GM23338 (cell line): ENCODE results near the gene VAMP8. TPM values are rescaled to one million over a fixed set of nuclear protein-coding genes. Genes with fewer than 3 reads are reported as not detected.
"Not testable (repeated sequence)": the region's sequence is repeated elsewhere in the genome, so short reads cannot be mapped to it uniquely, and the experiment has no call there.

Source experiments
- ATAC-seq: fragments of 200-7000 bp; cut with Tn5 transposase; 3 replicates; pipeline ENCODE4 v1.9.1; 2020
- DNase-seq: peaks from one replicate; pipeline ENCODE4 v3.0.0-alpha.2; 2015; ENCODE audit warnings: low spot score
- H2AFZ ChIP-seq: fragments of 200-600 bp; sonication (generic); 2 replicates; pipeline ENCODE4 v1.8.0; 2016; ENCODE audit warnings: antibody characterized with exemption, mild to moderate bottlenecking, moderate library complexity
- H3F3A ChIP-seq: fragments of 200-600 bp; sonication (generic); replicated peaks from 2 replicates; pipeline ENCODE4 v1.8.0; 2017; ENCODE audit warnings: antibody characterized with exemption, mixed run types, low read depth
- H3K27ac ChIP-seq: fragments of 200-600 bp; sonication (generic); 2 replicates; pipeline ENCODE4 v1.6.1; 2016; ENCODE audit warnings: low read depth
- H3K27me3 ChIP-seq: fragments of 200-600 bp; sonication (generic); 2 replicates; pipeline ENCODE4 v1.8.0; 2016; ENCODE audit warnings: mild to moderate bottlenecking, mixed run types, moderate library complexity; ENCODE audit not compliant: insufficient read depth
- H3K36me3 ChIP-seq: fragments of 200-600 bp; sonication (generic); 2 replicates; pipeline ENCODE4 v1.8.0; 2016; ENCODE audit warnings: mild to moderate bottlenecking; ENCODE audit not compliant: insufficient read depth
- H3K4me1 ChIP-seq: fragments of 200-600 bp; sonication (generic); 2 replicates; pipeline ENCODE4 v1.8.0; 2016; ENCODE audit warnings: mild to moderate bottlenecking, moderate library complexity; ENCODE audit not compliant: insufficient read depth
- H3K4me2 ChIP-seq: fragments of 200-600 bp; sonication (generic); 2 replicates; pipeline ENCODE4 v1.7.1; 2017; ENCODE audit warnings: mixed run types
- H3K4me3 ChIP-seq: fragments of 200-600 bp; sonication (generic); 2 replicates; pipeline ENCODE4 v1.6.1; 2016; ENCODE audit warnings: mixed run types
- H3K79me2 ChIP-seq: fragments of 200-600 bp; sonication (generic); replicated peaks from 2 replicates; pipeline ENCODE4 v1.8.0; 2017; ENCODE audit warnings: mild to moderate bottlenecking; ENCODE audit not compliant: insufficient read depth
- H3K9me2 ChIP-seq: fragments of 200-600 bp; sonication (generic); 2 replicates; pipeline ENCODE4 v1.8.0; 2017; ENCODE audit not compliant: insufficient read depth
- H4K20me1 ChIP-seq: fragments of 200-600 bp; sonication (generic); replicated peaks from 2 replicates; pipeline ENCODE4 v1.8.0; 2017; ENCODE audit warnings: mild to moderate bottlenecking; ENCODE audit not compliant: insufficient read depth
- H3K27ac Mint-ChIP-seq: 2 replicates; pipeline ENCODE4 v1.8.0; 2020; ENCODE audit warnings: inconsistent platforms, mild to moderate bottlenecking, moderate library complexity, mixed read lengths
- H3K27me3 Mint-ChIP-seq: 3 replicates; pipeline ENCODE4 v1.8.0; 2022; ENCODE audit warnings: low read depth, mild to moderate bottlenecking, moderate library complexity, mixed read lengths, inconsistent platforms; ENCODE audit not compliant: insufficient read depth, poor library complexity
- H3K36me3 Mint-ChIP-seq: 3 replicates; pipeline ENCODE4 v1.8.0; 2021; ENCODE audit warnings: low read depth, mild to moderate bottlenecking, inconsistent platforms, moderate library complexity, mixed read lengths
- H3K4me1 Mint-ChIP-seq: 3 replicates; pipeline ENCODE4 v1.8.0; 2020; ENCODE audit warnings: mild to moderate bottlenecking, inconsistent platforms, mixed read lengths
- H3K4me3 Mint-ChIP-seq: 3 replicates; pipeline ENCODE4 v1.8.0; 2021; ENCODE audit warnings: moderate library complexity, mild to moderate bottlenecking, inconsistent platforms, mixed read lengths
- H3K9me3 Mint-ChIP-seq: 3 replicates; pipeline ENCODE4 v1.8.0; 2020; ENCODE audit warnings: moderate library complexity, mild to moderate bottlenecking, inconsistent platforms, mixed read lengths
- CREB1 ChIP-seq: fragments of 250-450 bp; sonication (Bioruptor Pico); IDR thresholded peaks from 2 replicates; pipeline ENCODE4 v1.5.0; 2020; ENCODE audit warnings: low read depth, mild to moderate bottlenecking, moderate library complexity
- EZH2 ChIP-seq: fragments of 200-600 bp; sonication (generic); IDR thresholded peaks from one replicate; pipeline ENCODE4 v1.8.0; 2017; ENCODE audit warnings: antibody characterized with exemption, mild to moderate bottlenecking, low read depth; ENCODE audit not compliant: unreplicated experiment
- JUNB ChIP-seq: IDR thresholded peaks from one replicate; pipeline ENCODE4 v1.6.1; 2016; ENCODE audit warnings: antibody characterized with exemption; ENCODE audit not compliant: unreplicated experiment
- POLR2AphosphoS5 ChIP-seq: IDR thresholded peaks from 2 replicates; pipeline ENCODE4 v1.6.1; 2016; ENCODE audit warnings: antibody characterized with exemption, low read depth
- STAT1 ChIP-seq: IDR thresholded peaks from one replicate; pipeline ENCODE4 v1.6.1; 2016; ENCODE audit warnings: antibody characterized with exemption; ENCODE audit not compliant: unreplicated experiment
- ZNF114 ChIP-seq: fragments of 250-450 bp; sonication (Bioruptor Pico); IDR thresholded peaks from 2 replicates; pipeline ENCODE4 v1.5.0; 2020; ENCODE audit warnings: mild to moderate bottlenecking, moderate library complexity
- polyA plus RNA-seq: library from polyadenylated mRNA; unstranded; fragments of >200 nt; fragmentation: Nextera tagmentation; extraction: Ambion mirVana; gene quantifications from 2 replicates; pipeline ENCODE4 v1.2.1, GENCODE V29; 2016
- total RNA-seq: library from RNA; depleted of rRNA; stranded (reverse); fragments of >200 nt; shearing (Covaris generic); gene quantifications from 2 replicates; pipeline ENCODE4 v1.2.3, GENCODE V29; 2014
- TF ChIP-seq, protein P1 (sequence below): IDR thresholded peaks from one replicate; pipeline ENCODE4 v1.6.1; 2018; ENCODE audit warnings: antibody characterized with exemption; ENCODE audit not compliant: unreplicated experiment

The VAMP8 gene
- total and polyA plus RNA-seq, 2 experiments from 2014 or later = 16.3 to 71.7 TPM

DNA sequence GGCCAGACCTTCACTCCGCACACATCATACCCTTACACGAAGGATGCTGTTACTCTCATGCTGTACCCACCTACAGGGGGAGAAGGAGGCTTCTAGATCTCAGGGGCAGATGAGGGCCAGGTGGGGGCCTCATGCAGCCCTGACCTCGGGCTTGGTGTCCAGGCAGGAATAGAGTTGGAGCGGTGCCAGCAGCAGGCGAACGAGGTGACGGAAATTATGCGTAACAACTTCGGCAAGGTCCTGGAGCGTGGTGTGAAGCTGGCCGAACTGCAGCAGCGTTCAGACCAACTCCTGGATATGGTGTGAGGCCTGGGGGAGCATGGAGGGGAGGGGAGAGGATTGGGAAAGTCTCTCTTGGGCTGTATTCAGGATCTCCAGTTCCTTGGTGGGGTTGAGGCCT is 14.2 kb downstream of the VAMP8 start (continued):
- TF ChIP-seq POLR2AphosphoS5 (no peak), CREB1 (CRISPR knock-in tag) (no peak), JUNB (no peak), STAT1 (no peak), ZNF114 (no peak)
- TF ChIP-seq, protein P1, sequence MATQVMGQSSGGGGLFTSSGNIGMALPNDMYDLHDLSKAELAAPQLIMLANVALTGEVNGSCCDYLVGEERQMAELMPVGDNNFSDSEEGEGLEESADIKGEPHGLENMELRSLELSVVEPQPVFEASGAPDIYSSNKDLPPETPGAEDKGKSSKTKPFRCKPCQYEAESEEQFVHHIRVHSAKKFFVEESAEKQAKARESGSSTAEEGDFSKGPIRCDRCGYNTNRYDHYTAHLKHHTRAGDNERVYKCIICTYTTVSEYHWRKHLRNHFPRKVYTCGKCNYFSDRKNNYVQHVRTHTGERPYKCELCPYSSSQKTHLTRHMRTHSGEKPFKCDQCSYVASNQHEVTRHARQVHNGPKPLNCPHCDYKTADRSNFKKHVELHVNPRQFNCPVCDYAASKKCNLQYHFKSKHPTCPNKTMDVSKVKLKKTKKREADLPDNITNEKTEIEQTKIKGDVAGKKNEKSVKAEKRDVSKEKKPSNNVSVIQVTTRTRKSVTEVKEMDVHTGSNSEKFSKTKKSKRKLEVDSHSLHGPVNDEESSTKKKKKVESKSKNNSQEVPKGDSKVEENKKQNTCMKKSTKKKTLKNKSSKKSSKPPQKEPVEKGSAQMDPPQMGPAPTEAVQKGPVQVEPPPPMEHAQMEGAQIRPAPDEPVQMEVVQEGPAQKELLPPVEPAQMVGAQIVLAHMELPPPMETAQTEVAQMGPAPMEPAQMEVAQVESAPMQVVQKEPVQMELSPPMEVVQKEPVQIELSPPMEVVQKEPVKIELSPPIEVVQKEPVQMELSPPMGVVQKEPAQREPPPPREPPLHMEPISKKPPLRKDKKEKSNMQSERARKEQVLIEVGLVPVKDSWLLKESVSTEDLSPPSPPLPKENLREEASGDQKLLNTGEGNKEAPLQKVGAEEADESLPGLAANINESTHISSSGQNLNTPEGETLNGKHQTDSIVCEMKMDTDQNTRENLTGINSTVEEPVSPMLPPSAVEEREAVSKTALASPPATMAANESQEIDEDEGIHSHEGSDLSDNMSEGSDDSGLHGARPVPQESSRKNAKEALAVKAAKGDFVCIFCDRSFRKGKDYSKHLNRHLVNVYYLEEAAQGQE = no peak

DNA sequence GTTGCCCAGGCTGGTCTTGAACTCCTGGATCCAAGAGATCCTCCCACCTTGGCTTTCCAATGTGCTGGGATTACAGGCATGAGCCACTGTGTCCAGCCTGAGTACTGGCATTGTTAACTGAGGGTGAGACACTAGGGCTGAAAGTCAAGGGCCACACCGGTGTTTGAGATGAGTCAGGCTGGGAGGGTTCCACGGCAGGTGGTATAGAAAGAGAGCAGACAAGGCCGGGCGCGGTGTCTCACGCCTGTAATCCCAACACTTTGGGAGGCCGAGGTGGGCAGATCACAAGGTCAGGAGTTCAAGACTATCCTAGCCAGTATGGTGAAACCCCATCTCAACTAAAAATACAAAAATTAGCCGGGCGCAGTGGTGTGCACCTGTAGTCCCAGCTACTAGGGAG is 14.9 kb downstream of the VAMP8 start:
- not testable (repeated sequence) for H3K4me2 ChIP-seq, H3K9me2 ChIP-seq, H3K4me1 ChIP-seq, H3K4me1 Mint-ChIP-seq, H3K27ac ChIP-seq, H3K27me3 Mint-ChIP-seq, H3K4me3 Mint-ChIP-seq, ATAC-seq, H3K36me3 ChIP-seq, DNase-seq, H4K20me1 ChIP-seq, H3K27ac Mint-ChIP-seq, H3K36me3 Mint-ChIP-seq, H3K9me3 Mint-ChIP-seq, H2AFZ ChIP-seq, H3K27me3 ChIP-seq, H3F3A ChIP-seq, H3K4me3 ChIP-seq
- H3K79me2 ChIP-seq = peaks cover 14% of the 10 kb centered on the region

GRCh38 chr2:85593023-85593422 is 15.6 kb downstream of the VAMP8 start:
- Mint-ChIP-seq H3K9me3 (no peaks in the 10 kb centered on the region), H3K27me3 (peaks cover 10% of the 10 kb centered on the region), H3K4me3 (no peak overlapping the region), H3K27ac (no peak overlapping the region), H3K36me3 (peaks cover 3% of the 10 kb centered on the region; the same call in 1 of the 3 replicates), H3K4me1 (peaks cover 8% of the 10 kb centered on the region; the same call in 2 of the 3 replicates)
- 0 out of 2 replicates have a peak, but pooled peaks cover 5% of the 10 kb centered on the region for H4K20me1 ChIP-seq
- H2AFZ ChIP-seq = no peak overlapping the region
- H3K4me2 ChIP-seq = no peak overlapping the region
- H3K9me2 ChIP-seq = no peaks in the 10 kb centered on the region
- TF ChIP-seq JUNB (no peak), EZH2 (no peak)
- ATAC-seq (no peak), DNase-seq (no peak)
- H3K4me3 ChIP-seq = no peak overlapping the region
- peaks cover 14% of the 10 kb centered on the region for H3K79me2 ChIP-seq
- no peaks in the 10 kb centered on the region; the same call in 1 of the 2 replicates for H3K36me3 ChIP-seq
- H3K27me3 ChIP-seq = no peaks in the 10 kb centered on the region
- H3K27ac ChIP-seq = no peak overlapping the region
- H3K4me1 ChIP-seq = peaks cover 6% of the 10 kb centered on the region
- no peaks in the 10 kb centered on the region for H3F3A ChIP-seq
